ENCODE results near the gene AGRN.
"Not testable (repeated sequence)": the region's sequence is repeated elsewhere in the genome, so short reads cannot be mapped to it uniquely, and the experiment has no call there.

AGRN gene

GRCh38 chr1:1072299-1072848 lies 52.5 kb downstream of the AGRN start:
- Histone ChIP-seq H3K27me3 (ENCODE audit: control insufficient read depth in 1 of 2, insufficient read depth in 2 of 2, low read length in 2 of 2) (peaks cover 36 to 55% of the 10 kb centered on the region in 2 donors), H3K9ac (ENCODE audit: low read length in 2 of 2) (no peak overlapping the region), H3K36me3 (ENCODE audit: control insufficient read depth in 2 of 2, insufficient read depth in 2 of 2, low read length in 2 of 2) (no peaks in the 10 kb centered on the region), H3K9me3 (ENCODE audit: control insufficient read depth in 2 of 2, low read length in 2 of 2) (no peaks in the 10 kb centered on the region), H3K27ac (ENCODE audit: low read length) (no peak overlapping the region), H3K4me3 (ENCODE audit: low read length in 2 of 2) (no peak overlapping the region), H3K4me1 (ENCODE audit: control insufficient read depth, insufficient read depth, low read length) (peaks cover 15% of the 10 kb centered on the region)

GRCh38 chr1:1072849-1073742 lies 53.2 kb downstream of the AGRN start:
- Histone ChIP-seq H3K27me3 (ENCODE audit: control insufficient read depth in 1 of 2, insufficient read depth in 2 of 2, low read length in 2 of 2) (peaks cover 28 to 48% of the 10 kb centered on the region in 2 donors), H3K36me3 (ENCODE audit: control insufficient read depth in 2 of 2, insufficient read depth in 2 of 2, low read length in 2 of 2) (no peaks in the 10 kb centered on the region), H3K4me1 (ENCODE audit: control insufficient read depth, insufficient read depth, low read length) (peaks cover 13% of the 10 kb centered on the region), H3K9ac (ENCODE audit: low read length in 2 of 2) (no peak overlapping the region), H3K27ac (ENCODE audit: low read length) (no peak overlapping the region), H3K9me3 (ENCODE audit: control insufficient read depth in 2 of 2, low read length in 2 of 2) (no peaks in the 10 kb centered on the region), H3K4me3 (ENCODE audit: low read length in 2 of 2) (no peak overlapping the region)

GRCh38 chr1:1073743-1074587 lies 54.0 kb downstream of the AGRN start, which contains the start of gene RNF223:
Gene RNF223 (minus strand): TSS chr1:1074306. CDS start chr1:1072566, 1,740 bp downstream.
- Histone ChIP-seq H3K27ac (ENCODE audit: low read length) (no peak within 1 kb of the TSS), H3K27me3 (ENCODE audit: control insufficient read depth in 1 of 2, insufficient read depth in 2 of 2, low read length in 2 of 2) (peaks cover 26 to 40% of the 10 kb centered on the region in 2 donors), H3K4me3 (ENCODE audit: low read length in 2 of 2) (no peak within 1 kb of the TSS), H3K4me1 (ENCODE audit: control insufficient read depth, insufficient read depth, low read length) (peaks cover 7% of the 10 kb centered on the region), H3K9me3 (ENCODE audit: control insufficient read depth in 2 of 2, low read length in 2 of 2) (no peaks in the 10 kb centered on the region), H3K9ac (ENCODE audit: low read length in 2 of 2) (no peak within 1 kb of the TSS), H3K36me3 (ENCODE audit: control insufficient read depth in 2 of 2, insufficient read depth in 2 of 2, low read length in 2 of 2) (no peaks in the 10 kb centered on the region)

GRCh38 chr1:1074631-1075147 lies 54.8 kb downstream of the AGRN start:
- H3K36me3 ChIP-seq (ENCODE audit: control insufficient read depth in 2 of 2, insufficient read depth in 2 of 2, low read length in 2 of 2), result no peaks in the 10 kb centered on the region
- no peak overlapping the region for H3K27ac ChIP-seq (ENCODE audit: low read length)

GRCh38 chr1:1075148-1075935 lies 55.4 kb downstream of the AGRN start:
- Histone ChIP-seq H3K36me3 (ENCODE audit: control insufficient read depth in 2 of 2, insufficient read depth in 2 of 2, low read length in 2 of 2) (no peaks in the 10 kb centered on the region), H3K4me1 (ENCODE audit: control insufficient read depth, insufficient read depth, low read length) (peaks cover 12% of the 10 kb centered on the region), H3K27me3 (ENCODE audit: control insufficient read depth in 1 of 2, insufficient read depth in 2 of 2, low read length in 2 of 2) (peaks cover 21 to 28% of the 10 kb centered on the region in 2 donors), H3K4me3 (ENCODE audit: low read length in 2 of 2) (no peak overlapping the region), H3K27ac (ENCODE audit: low read length) (no peak overlapping the region), H3K9ac (ENCODE audit: low read length in 2 of 2) (no peak overlapping the region), H3K9me3 (ENCODE audit: control insufficient read depth in 2 of 2, low read length in 2 of 2) (no peaks in the 10 kb centered on the region)

More at GRCh38 chr1:1074631-1075147, 54.8 kb downstream of the AGRN start:
- Histone ChIP-seq H3K9me3 (ENCODE audit: control insufficient read depth in 2 of 2, low read length in 2 of 2) (no peaks in the 10 kb centered on the region), H3K27me3 (ENCODE audit: control insufficient read depth in 1 of 2, insufficient read depth in 2 of 2, low read length in 2 of 2) (peaks cover 26 to 33% of the 10 kb centered on the region in 2 donors), H3K4me1 (ENCODE audit: control insufficient read depth, insufficient read depth, low read length) (peaks cover 6% of the 10 kb centered on the region), H3K9ac (ENCODE audit: low read length in 2 of 2) (no peak overlapping the region), H3K4me3 (ENCODE audit: low read length in 2 of 2) (no peak overlapping the region)

- H3K27me3 ChIP-seq (ENCODE audit: control insufficient read depth in 1 of 2, insufficient read depth in 2 of 2, low read length in 2 of 2), result peaks cover 19 to 26% of the 10 kb centered on the region in 2 donors
- H3K9ac ChIP-seq (ENCODE audit: low read length in 2 of 2); H3K4me3 ChIP-seq (ENCODE audit: low read length in 2 of 2); H3K36me3 ChIP-seq (ENCODE audit: control insufficient read depth in 2 of 2, insufficient read depth in 2 of 2, low read length in 2 of 2); H3K27ac ChIP-seq (ENCODE audit: low read length); H3K9me3 ChIP-seq (ENCODE audit: control insufficient read depth in 2 of 2, low read length in 2 of 2): not testable (repeated sequence)
- H3K4me1 ChIP-seq (ENCODE audit: control insufficient read depth, insufficient read depth, low read length), result peaks cover 13% of the 10 kb centered on the region
Observed at GRCh38 chr1:1077396-1077795, 57.5 kb downstream of the AGRN start.

GRCh38 chr1:1079408-1080121 lies 59.6 kb downstream of the AGRN start:
- H3K9ac ChIP-seq (ENCODE audit: low read length in 2 of 2), result no peak overlapping the region
- H3K27ac ChIP-seq (ENCODE audit: low read length), result no peak overlapping the region
- no peaks in the 10 kb centered on the region for H3K36me3 ChIP-seq (ENCODE audit: control insufficient read depth in 2 of 2, insufficient read depth in 2 of 2, low read length in 2 of 2)
- H3K4me1 ChIP-seq (ENCODE audit: control insufficient read depth, insufficient read depth, low read length), result peaks cover 13% of the 10 kb centered on the region
- H3K27me3 ChIP-seq (ENCODE audit: control insufficient read depth in 1 of 2, insufficient read depth in 2 of 2, low read length in 2 of 2), result peaks cover 8 to 9% of the 10 kb centered on the region in 2 donors
- H3K9me3 ChIP-seq (ENCODE audit: control insufficient read depth in 2 of 2, low read length in 2 of 2), result no peaks in the 10 kb centered on the region
- H3K4me3 ChIP-seq (ENCODE audit: low read length in 2 of 2), result peak overlapping the region; percentile 46 to 67

GRCh38 chr1:1080122-1080757 lies 60.3 kb downstream of the AGRN start:
- Histone ChIP-seq H3K27me3 (ENCODE audit: control insufficient read depth in 1 of 2, insufficient read depth in 2 of 2, low read length in 2 of 2) (peaks cover 1 to 2% of the 10 kb centered on the region in 2 donors), H3K27ac (ENCODE audit: low read length) (no peak overlapping the region), H3K4me3 (ENCODE audit: low read length in 2 of 2) (peak overlapping the region; percentile 46 to 67), H3K9ac (ENCODE audit: low read length in 2 of 2) (peak overlapping the region in 1 of 2 donors; percentile 35), H3K36me3 (ENCODE audit: control insufficient read depth in 2 of 2, insufficient read depth in 2 of 2, low read length in 2 of 2) (no peaks in the 10 kb centered on the region), H3K4me1 (ENCODE audit: control insufficient read depth, insufficient read depth, low read length) (peaks cover 13% of the 10 kb centered on the region), H3K9me3 (ENCODE audit: control insufficient read depth in 2 of 2, low read length in 2 of 2) (no peaks in the 10 kb centered on the region)

- Histone ChIP-seq H3K27ac (ENCODE audit: low read length) (no peak overlapping the region), H3K9me3 (ENCODE audit: control insufficient read depth in 2 of 2, low read length in 2 of 2) (no peaks in the 10 kb centered on the region), H3K9ac (ENCODE audit: low read length in 2 of 2) (no peak overlapping the region), H3K27me3 (ENCODE audit: control insufficient read depth in 1 of 2, insufficient read depth in 2 of 2, low read length in 2 of 2) (no peaks in the 10 kb centered on the region), H3K4me1 (ENCODE audit: control insufficient read depth, insufficient read depth, low read length) (peaks cover 13% of the 10 kb centered on the region), H3K4me3 (ENCODE audit: low read length in 2 of 2) (no peak overlapping the region), H3K36me3 (ENCODE audit: control insufficient read depth in 2 of 2, insufficient read depth in 2 of 2, low read length in 2 of 2) (no peaks in the 10 kb centered on the region)
Observed at GRCh38 chr1:1080951-1081310, 61.0 kb downstream of the AGRN start.

Measured in stomach smooth muscle (tissue), 2 donors.